Tibial nerve (tissue), 4 donors: ENCODE measurements around the gene RMI2. TPM values are rescaled to one million over a fixed set of nuclear protein-coding genes. Genes with fewer than 3 reads are reported as not detected.

Experiments used
- DNase-seq, 2 donors: peaks; one replicate each; pipeline ENCODE4 v3.0.0-alpha.2; 2019; ENCODE audit warnings: low spot score in 2 of 2
- H3K27ac ChIP-seq, 4 donors: fragments of 200-600 bp; sonication (generic) in 3 of 4; one replicate each; pipeline ENCODE4 v1.5.1; 2017 to 2019; ENCODE audit warnings: mild to moderate bottlenecking in 1 of 4
- H3K27me3 ChIP-seq, 2 donors: fragments of 200-600 bp; sonication (generic) in 1 of 2; one replicate each; pipeline versions ENCODE4 v1.5.1 to v1.6.0; 2017 to 2019
- H3K36me3 ChIP-seq, 3 donors: fragments of 200-600 bp; sonication (generic); one replicate each; pipeline ENCODE4 v1.5.1; 2018 to 2019
- H3K4me1 ChIP-seq, 4 donors: fragments of 200-600 bp; sonication (generic) in 3 of 4; one replicate each; pipeline ENCODE4 v1.5.1; 2017 to 2019
- H3K4me3 ChIP-seq, 4 donors: fragments of 200-600 bp; sonication (generic) in 3 of 4; one replicate each; pipeline ENCODE4 v1.5.1; 2017 to 2019; ENCODE audit warnings: mild to moderate bottlenecking in 1 of 4, moderate library complexity in 1 of 4
- H3K9me3 ChIP-seq, 4 donors: fragments of 200-600 bp; sonication (generic) in 3 of 4; one replicate each; pipeline ENCODE4 v1.5.1; 2017 to 2019
- CTCF ChIP-seq, 5 experiments: fragments of 200-600 bp in 3 of 5; fragments of 450-650 bp in 2 of 5; sonication (generic) in 3 of 5; IDR thresholded peaks; one replicate each; pipeline ENCODE4 v1.5.1; 2016 to 2019; ENCODE audit warnings: antibody characterized with exemption in 5 of 5, mild to moderate bottlenecking in 3 of 5, moderate library complexity in 2 of 5
- EP300 ChIP-seq, 2 donors: sonication (generic); formaldehyde crosslinking; IDR thresholded peaks; one replicate each; pipeline ENCODE4 v1.6.1; 2017; ENCODE audit warnings: antibody characterized with exemption in 2 of 2, mild to moderate bottlenecking in 1 of 2
- POLR2A ChIP-seq, 2 donors: fragments of 450-650 bp; IDR thresholded peaks; one replicate each; pipeline ENCODE4 v1.6.1; 2017; ENCODE audit warnings: antibody characterized with exemption in 2 of 2, mild to moderate bottlenecking in 2 of 2, moderate library complexity in 2 of 2
- WGBS, 2 donors: methylation state at CpG; one replicate each; pipeline ENCODE4 v1.1.5; 2018; 5-methylcytosine and 5-hydroxymethylcytosine counted together
- total RNA-seq, 4 donors: library from RNA; depleted of rRNA; stranded (reverse); fragments of >200 nt; gene quantifications; one replicate each; pipeline ENCODE4 v1.1.0, GENCODE V29; 2016

Gene RMI2
- total RNA-seq, 4 donors from 2014 or later = 1.3 to 4.0 (median 2.0) TPM; not detected in 1

GRCh38 chr16:11359370-11359769 lies 14.1 kb downstream of the RMI2 start:
- no peak for DNase-seq
- 75 to 76% methylated on average over 5 of the region's 5 CpGs for WGBS, 2 donors
- no peaks in the 10 kb centered on the region for H3K27me3 ChIP-seq
- no peak overlapping the region for H3K4me3 ChIP-seq
- H3K27ac ChIP-seq = no peak overlapping the region
- H3K36me3 ChIP-seq = no peaks in the 10 kb centered on the region
- H3K9me3 ChIP-seq = no peaks in the 10 kb centered on the region
- TF ChIP-seq POLR2A (IDR thresholded peaks at IDR 0.05) (no peak), EP300 (IDR thresholded peaks at IDR 0.05) (no peak), CTCF (IDR thresholded peaks at IDR 0.05) (no peak)
- H3K4me1 ChIP-seq = peaks cover 0 to 50% (median 20%) of the 10 kb centered on the region in 4 donors

GRCh38 chr16:11360641-11361373 lies 15.5 kb downstream of the RMI2 start:
- 44% methylated on average over 13 of the region's 13 CpGs for WGBS, 2 donors
- no peak for TF ChIP-seq POLR2A (IDR thresholded peaks at IDR 0.05)
- no peak for TF ChIP-seq CTCF (IDR thresholded peaks at IDR 0.05)
- peaks cover 0 to 55% (median 15%) of the 10 kb centered on the region in 4 donors for H3K4me1 ChIP-seq

GRCh38 chr16:11361701-11362451 lies 16.6 kb downstream of the RMI2 start:
- 72 to 75% methylated on average over 15 to 16 of the region's 16 CpGs for whole genome bisulfite sequencing, 2 donors
- Histone ChIP-seq H3K9me3 (no peaks in the 10 kb centered on the region), H3K36me3 (no peaks in the 10 kb centered on the region), H3K27me3 (no peaks in the 10 kb centered on the region), H3K27ac (no peak overlapping the region), H3K4me3 (no peak overlapping the region), H3K4me1 (peaks cover 0 to 51% (median 13%) of the 10 kb centered on the region in 4 donors)
- TF ChIP-seq POLR2A (IDR thresholded peaks at IDR 0.05) (no peak), EP300 (IDR thresholded peaks at IDR 0.05) (no peak), CTCF (IDR thresholded peaks at IDR 0.05) (no peak)
- DNase-seq = no peak

More at GRCh38 chr16:11360641-11361373, 15.5 kb downstream of the RMI2 start:
- H3K36me3 ChIP-seq = no peaks in the 10 kb centered on the region
- H3K9me3 ChIP-seq = no peaks in the 10 kb centered on the region
- no peak overlapping the region for H3K4me3 ChIP-seq
- no peaks in the 10 kb centered on the region for H3K27me3 ChIP-seq
- peak overlapping the region in 1 of 4 donors; percentile 20 for H3K27ac ChIP-seq
- DNase-seq = no peak

- Histone ChIP-seq H3K4me1 (peaks cover 0 to 41% (median 10%) of the 10 kb centered on the region in 4 donors), H3K4me3 (no peak overlapping the region), H3K27me3 (no peaks in the 10 kb centered on the region), H3K9me3 (no peaks in the 10 kb centered on the region), H3K36me3 (no peaks in the 10 kb centered on the region), H3K27ac (no peak overlapping the region)
- TF ChIP-seq POLR2A (IDR thresholded peaks at IDR 0.05) = no peak
- no peak for TF ChIP-seq CTCF (IDR thresholded peaks at IDR 0.05)
- no peak for TF ChIP-seq EP300 (IDR thresholded peaks at IDR 0.05)
- WGBS, 2 donors = 73 to 80% methylated on average over 7 of the region's 7 CpGs
- DNase-seq = no peak
These were observed 18.6 kb downstream of the RMI2 start for GRCh38 chr16:11363927-11364258.

- Histone ChIP-seq H3K36me3 (no peaks in the 10 kb centered on the region), H3K4me3 (no peak overlapping the region), H3K27me3 (no peaks in the 10 kb centered on the region), H3K27ac (no peak overlapping the region), H3K9me3 (no peaks in the 10 kb centered on the region), H3K4me1 (peaks cover 0 to 19% (median 2%) of the 10 kb centered on the region in 4 donors)
- no peak for DNase-seq
- TF ChIP-seq POLR2A (IDR thresholded peaks at IDR 0.05) (no peak), CTCF (IDR thresholded peaks at IDR 0.05) (no peak), EP300 (IDR thresholded peaks at IDR 0.05) (no peak)
- WGBS, 2 donors = 73 to 76% methylated on average over 5 of the region's 5 CpGs
These were observed 22.2 kb downstream of the RMI2 start for GRCh38 chr16:11367483-11367906.
